NOMO-1 (cell line): Measurements from ENCODE around the gene BCAP29.
"Not testable (repeated sequence)": the region's sequence is repeated elsewhere in the genome, so short reads cannot be mapped to it uniquely, and the experiment has no call there.

Experiments
- DNase-seq, 2 experiments: peaks; one replicate each; lab custom pipeline; 2025; ENCODE audit not compliant: unreplicated experiment in 2 of 2; lab: John Stamatoyannopoulos, UW

The BCAP29 gene

DNA sequence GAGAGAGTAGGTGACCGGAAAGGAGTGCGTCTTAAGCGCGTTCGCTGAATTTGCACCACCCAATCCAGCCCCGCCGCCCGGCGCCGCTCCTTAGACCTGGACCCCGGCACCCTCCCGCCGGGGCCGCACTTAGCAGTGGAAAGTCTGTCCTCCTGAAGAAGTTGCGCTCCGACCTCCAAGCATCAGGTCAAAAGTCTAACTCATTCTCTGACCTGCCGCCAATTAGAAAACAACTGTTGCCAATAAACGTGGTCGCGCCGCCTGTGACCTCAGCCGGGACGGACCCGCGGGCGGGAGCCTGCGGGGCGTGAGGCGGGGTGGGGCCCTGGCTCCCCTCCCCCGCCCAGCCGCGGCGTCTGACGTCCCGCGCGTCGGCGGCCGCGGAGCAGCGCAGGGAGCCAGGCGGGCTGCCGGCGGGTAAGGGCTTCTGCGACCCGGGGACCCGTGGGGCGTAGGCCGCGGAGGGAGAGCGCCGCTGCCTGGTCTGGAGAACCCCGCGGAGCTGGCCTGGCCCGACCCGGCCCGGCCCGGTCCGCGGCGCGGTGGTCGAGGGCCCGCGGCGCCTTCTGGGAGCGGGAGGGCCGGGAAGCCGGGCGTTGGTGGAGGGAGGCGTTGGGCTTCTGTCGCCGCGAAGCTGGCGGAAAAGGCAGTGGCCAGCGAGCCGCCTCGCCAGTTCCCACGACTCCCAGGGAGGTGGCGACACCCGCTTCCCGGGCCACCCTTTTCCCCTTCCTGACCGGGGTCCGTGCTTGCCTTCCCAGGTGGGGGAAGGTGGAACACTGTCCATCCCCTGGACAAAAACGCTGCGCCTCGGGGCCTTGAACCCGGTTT lies at the start of gene BCAP29:
Gene BCAP29, plus strand, starts transcription at position 362 of the 831 bp plus-strand sequence. CDS start 527 bp downstream, outside the sequence.
- DNase-seq: peak; percentile 29 to 71

GRCh38 chr7:107530751-107531150 lies 49.3 kb upstream of the BCAP29 start:
- no peak for DNase-seq

GRCh38 chr7:107534139-107534538 lies 45.9 kb upstream of the BCAP29 start:
- no peak for DNase-seq

DNA sequence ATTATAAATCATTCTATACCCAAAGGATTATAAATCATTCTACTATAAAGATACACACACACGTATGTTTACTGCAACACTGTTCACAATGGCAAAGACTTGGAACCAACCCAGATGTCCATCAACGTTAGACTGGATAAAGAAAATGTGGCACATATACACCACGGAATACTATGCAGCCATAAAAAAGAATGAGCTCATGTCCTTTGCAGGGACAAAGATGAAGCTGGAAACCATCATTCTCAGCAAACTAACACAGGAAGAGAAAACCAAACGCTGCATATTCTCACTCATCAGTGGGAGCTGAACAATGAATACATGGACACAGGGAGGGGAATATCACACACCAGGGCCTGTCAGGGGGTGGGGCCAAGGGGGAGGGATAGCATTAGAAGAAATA lies 42.8 kb upstream of the BCAP29 start:
- not testable (repeated sequence) for DNase-seq

DNA sequence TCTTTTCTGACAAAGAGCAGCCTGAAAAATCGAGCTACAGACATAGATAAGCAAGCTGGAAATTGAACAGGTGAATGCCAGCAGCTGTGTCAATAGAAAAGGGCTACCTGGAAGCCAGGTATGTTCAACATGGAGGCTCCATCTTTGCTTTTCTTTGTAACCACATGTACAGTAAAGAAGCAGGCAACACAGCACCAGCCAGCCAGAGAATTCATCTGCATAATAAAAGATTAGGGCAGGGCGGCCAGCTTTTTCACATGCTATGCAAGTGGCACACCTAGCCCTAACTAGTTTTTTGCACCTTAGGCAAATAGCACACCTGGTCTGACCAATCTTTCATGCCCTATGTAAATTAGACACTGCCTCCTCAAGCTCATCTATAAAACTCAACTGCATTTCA lies 42.0 kb upstream of the BCAP29 start:
- DNase-seq: no peak

DNA sequence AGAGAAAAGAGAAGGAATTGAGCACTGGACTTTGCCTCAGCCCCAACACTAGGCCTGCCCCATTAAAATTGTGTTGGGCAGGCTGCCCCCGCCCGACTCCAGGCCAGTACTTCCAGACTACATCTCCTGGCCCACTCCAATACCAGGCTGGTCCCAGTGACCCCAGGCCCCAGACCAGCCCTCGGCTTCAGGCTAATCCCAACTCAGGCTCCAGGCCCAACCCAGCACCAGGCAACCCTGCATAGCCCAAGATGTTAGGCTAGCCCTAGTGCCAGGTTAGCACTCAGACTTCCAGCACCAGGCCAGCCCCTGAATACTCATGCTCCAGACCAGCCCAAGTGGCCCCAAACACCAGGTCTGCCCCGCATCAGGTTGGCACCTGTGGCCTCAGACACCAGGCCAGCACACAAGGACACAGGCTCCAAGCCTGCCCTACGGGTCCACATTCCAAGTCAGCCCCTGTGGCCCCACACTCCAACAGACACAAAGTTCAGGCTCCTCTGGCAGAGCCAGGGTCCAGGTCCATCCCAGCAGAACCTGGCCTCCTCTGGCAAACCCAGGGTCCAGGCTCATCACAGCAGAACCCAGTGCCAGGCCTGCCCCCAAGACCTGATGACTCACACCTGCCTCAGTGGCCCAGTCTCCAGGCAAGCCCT lies 36.6 kb upstream of the BCAP29 start:
- no peak for DNase-seq

DNA sequence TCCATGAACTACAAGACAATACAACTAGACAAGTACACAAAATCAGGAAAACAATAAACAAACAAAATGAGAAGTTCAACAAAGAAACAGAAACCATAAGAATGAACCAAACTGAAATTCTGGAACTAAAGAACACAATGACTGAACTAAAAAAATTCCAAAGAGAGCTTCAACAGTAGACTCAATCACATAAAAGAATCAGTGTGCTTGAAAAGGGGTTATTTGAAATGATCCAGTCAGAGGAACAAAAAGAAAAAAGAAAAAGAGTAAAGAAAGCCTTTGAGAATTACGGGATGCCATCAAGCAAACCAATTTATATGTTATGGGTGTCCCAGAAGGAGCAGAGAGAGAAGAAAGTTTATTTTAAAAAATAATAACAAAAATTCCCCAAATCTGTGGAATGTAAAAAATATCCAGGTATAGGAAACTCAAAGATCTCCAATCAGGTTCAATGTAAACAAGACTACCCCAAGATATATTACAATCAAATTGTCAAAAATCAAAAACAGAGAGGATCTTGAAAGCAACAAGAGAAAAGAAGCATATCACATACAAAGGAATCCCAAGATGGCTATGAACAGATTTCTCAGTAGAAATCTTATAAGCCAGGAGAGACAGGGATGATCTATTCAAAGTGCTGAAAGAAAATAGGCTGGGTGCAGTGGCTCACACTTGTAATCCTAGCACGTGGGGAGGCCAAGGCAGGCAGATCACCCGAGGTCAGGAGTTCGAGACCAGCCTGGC lies 35.0 kb upstream of the BCAP29 start:
- no peak for DNase-seq

DNA sequence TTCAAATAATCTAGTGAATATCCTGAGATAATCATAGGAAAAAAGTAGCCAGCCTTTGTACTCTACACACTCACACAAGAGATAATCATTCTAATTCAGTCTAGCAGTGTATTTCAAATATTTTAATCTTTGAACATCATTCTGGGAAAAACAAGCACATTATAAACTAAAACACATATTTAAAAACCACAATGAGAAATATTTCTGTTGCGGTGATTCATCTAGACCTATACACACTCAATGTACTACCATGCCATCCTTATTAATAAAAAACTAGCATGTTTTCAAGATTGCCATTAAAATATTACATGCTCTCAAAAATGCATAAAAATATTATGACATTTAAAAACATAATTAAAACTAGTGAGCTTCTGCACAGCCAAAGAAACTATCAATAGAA lies 28.1 kb upstream of the BCAP29 start:
- DNase-seq: no peak

DNA sequence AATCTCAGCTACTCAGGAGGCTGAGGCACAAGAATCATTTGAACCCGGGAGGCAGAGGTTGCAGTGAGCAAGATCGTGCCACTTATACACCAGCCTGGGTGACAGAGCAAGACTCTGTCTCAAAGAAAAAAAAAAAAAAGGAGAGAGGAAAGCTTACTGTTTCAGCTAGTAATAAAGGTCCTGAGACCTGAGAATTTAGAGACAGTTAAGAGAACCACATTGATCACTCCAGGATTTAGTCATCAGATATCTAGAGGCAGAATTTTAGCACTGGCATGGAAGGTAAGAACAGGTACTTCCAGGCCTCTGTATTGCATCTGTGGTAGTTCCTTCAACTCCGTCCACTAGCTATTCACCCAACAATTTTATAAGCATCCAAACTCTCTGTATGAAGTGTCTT lies 24.2 kb upstream of the BCAP29 start:
- DNase-seq: no peak

DNA sequence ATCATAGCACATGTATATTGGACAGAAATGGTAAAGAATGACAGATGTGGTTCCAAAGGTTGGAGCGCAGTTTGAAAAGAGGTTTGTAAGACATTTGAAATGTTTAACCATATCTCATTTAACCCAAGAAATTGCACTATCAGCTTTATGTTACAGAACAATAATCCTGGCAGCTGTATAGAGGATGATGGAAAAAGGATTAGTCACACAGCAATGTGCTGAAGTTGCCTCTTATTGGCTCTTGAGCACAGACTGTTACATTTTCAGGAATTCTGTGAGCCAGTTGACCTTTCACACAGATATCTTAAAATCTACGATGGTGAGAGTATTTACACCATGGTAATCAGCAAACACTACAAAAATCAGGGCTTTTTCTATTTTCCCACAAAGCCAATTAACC lies 20.2 kb upstream of the BCAP29 start:
- DNase-seq: no peak

GRCh38 chr7:107560898-107561516 lies 19.0 kb upstream of the BCAP29 start:
- DNase-seq: no peak

DNA sequence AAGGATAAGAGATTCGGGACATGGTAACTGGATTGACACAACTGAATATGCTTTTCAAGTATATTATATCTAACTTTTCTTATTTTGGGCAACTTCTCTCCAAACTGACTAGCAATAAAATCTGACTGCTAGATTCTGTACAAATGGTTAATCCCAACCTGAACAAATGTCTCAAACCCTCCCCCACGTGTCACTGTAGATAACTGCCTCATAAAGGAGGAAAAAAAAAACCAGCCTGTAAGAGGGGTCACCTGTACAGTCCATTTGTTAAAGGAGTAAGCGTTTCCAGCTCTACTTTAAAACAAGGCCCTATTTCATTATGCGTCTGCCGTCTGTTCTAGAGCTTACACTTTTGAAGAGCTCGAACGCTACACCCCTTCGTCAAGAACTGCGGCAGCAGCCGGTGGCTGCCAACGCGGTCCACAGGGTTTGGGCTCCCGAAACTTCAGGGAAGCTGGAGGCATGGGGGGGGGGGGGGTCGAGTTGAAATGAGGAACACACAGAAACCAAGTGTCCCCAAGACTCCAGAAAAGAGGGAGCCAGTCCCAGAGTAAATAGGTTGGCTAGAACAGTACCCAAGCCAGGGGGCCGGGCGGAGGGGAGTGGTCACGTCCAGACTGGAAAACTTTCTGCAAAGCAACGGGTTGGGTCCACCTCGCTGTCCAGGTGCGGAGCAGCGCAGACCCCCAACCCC lies 16.8 kb upstream of the BCAP29 start:
- no peak for DNase-seq

- peak; percentile 12 to 16 for DNase-seq
Observed at GRCh38 chr7:107563775-107564552, 16.1 kb upstream of the BCAP29 start, which contains the start of the genes COG5 and DUS4L. Gene COG5 (minus strand): TSS chr7:107563920. CDS start chr7:107563896, 24 bp downstream. Gene DUS4L (plus strand): TSS chr7:107563971. CDS start chr7:107567071, 3,100 bp downstream.

- DNase-seq: no peak
Observed at GRCh38 chr7:107564553-107565298, 15.3 kb upstream of the BCAP29 start.

- DNase-seq: no peak
Observed at GRCh38 chr7:107570298-107570697, 9.7 kb upstream of the BCAP29 start.

DNA sequence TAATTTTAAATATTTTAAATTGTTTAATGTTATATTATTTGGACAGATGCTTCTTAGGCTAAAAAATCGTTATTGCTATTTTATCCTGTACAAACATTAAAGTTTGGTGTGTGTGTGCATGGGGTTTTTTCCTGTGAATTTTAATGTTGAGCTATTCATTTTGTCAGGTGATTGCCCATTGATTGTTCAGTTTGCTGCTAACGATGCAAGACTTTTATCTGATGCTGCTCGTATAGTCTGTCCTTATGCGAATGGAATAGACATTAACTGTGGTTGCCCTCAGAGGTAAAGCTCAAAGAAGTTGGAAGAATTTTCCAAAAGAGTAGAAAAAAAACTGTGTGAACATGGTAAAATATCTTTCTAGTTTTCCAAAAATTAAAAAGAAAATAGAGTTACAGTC lies 6.5 kb upstream of the BCAP29 start:
- no peak for DNase-seq

- no peak for DNase-seq
Observed at GRCh38 chr7:107579554-107579884, 527 bp upstream of the BCAP29 start.

DNA sequence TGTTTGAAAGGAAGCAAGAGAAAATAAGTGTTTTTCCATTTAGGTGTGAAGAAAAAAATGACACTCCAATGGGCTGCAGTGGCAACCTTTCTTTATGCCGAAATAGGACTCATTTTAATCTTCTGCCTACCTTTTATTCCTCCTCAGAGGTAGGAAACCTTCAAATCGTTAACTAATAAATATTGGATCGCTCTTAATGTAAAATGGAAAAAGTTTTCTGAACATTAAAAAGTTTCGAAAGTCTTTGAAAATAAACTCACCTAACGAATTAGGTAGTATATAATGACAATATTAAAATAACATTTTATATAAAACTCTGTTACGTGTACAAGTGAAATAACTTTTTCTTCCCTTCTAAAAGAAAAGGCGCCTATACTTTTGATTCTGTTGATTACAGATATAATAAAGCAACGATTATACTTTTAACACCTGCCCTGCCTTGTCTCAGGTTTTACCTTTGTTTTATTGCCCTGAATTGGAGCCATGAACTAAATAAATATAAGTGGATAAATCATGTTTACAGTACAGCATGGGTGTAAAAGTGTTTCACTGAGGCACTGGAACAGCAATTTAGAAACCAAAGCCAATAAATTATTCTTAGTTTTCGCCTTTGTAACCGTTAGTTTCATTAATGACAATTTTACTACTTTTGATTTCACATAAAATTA lies 804 bp downstream of the BCAP29 start:
- no peak for DNase-seq
